SK-N-SH (cell line): ENCODE measurements around the gene LMNB1. TPM values are rescaled to one million over a fixed set of nuclear protein-coding genes. Genes with fewer than 3 reads are reported as not detected.
"Not testable (repeated sequence)": the region's sequence is repeated elsewhere in the genome, so short reads cannot be mapped to it uniquely, and the experiment has no call there.

ENCODE experiments used
- CTCF ChIA-PET: fragments of 300-600, 350-600 bp; formaldehyde crosslinking; extraction: SDS; loops from one replicate; lab custom pipeline; 2021; lab: Yijun Ruan, JAX
- POLR2A ChIA-PET: fragments of 350-600 bp; sonication (Branson Sonifier 250); formaldehyde crosslinking; extraction: SDS; loops from one replicate; lab custom pipeline; 2020; ENCODE audit warnings: antibody characterized with exemption, inconsistent platforms; lab: Yijun Ruan, JAX
- DNase-seq: peaks from one replicate; pipeline ENCODE4 v3.0.0; 2012
- H2AFZ ChIP-seq: fragments of 200-600 bp; sonication (generic); 2 replicates; pipeline ENCODE4 v1.8.1; 2016; ENCODE audit warnings: antibody characterized with exemption, mild to moderate bottlenecking, low read depth
- H3F3A ChIP-seq: fragments of 200-600 bp; sonication (generic); replicated peaks from 2 replicates; pipeline ENCODE3; 2016; ENCODE audit warnings: antibody characterized with exemption, mild to moderate bottlenecking; ENCODE audit not compliant: insufficient read depth
- H3K27ac ChIP-seq, 2 experiments: fragments of 200-500 bp in 1 of 2; fragments of 200-600 bp in 1 of 2; sonication (Bioruptor generic) in 1 of 2; sonication (generic), shearing (Covaris generic) in 1 of 2; 2 replicates each; pipeline versions ENCODE4 v1.5.1 to v1.6.1; 2014 to 2016; ENCODE audit warnings: low read depth in 2 of 2, inconsistent platforms in 1 of 2, low read length in 1 of 2, mild to moderate bottlenecking in 1 of 2, mixed read lengths in 1 of 2
- H3K27me3 ChIP-seq: fragments of 200-600 bp; sonication (generic), shearing (Covaris generic); 2 replicates; pipeline ENCODE4 v1.6.1; 2016; ENCODE audit warnings: mixed run types; ENCODE audit not compliant: insufficient read depth
- H3K36me3 ChIP-seq, 2 experiments: fragments of 200-500 bp in 1 of 2; fragments of 200-600 bp in 1 of 2; sonication (Bioruptor generic) in 1 of 2; sonication (generic) in 1 of 2; replicated peaks in 1 of 2; 2 replicates each; pipeline versions ENCODE3 to v1.5.1; 2014 to 2016; ENCODE audit warnings: low read length in 1 of 2, mild to moderate bottlenecking in 1 of 2; ENCODE audit not compliant: insufficient read depth in 2 of 2, control insufficient read depth in 1 of 2
- H3K4me1 ChIP-seq, 2 experiments: fragments of 200-500 bp in 1 of 2; fragments of 200-600 bp in 1 of 2; sonication (Bioruptor generic) in 1 of 2; sonication (generic), shearing (Covaris generic) in 1 of 2; 2 replicates each; pipeline versions ENCODE4 v1.5.1 to v1.6.1; 2014 to 2016; ENCODE audit warnings: low read depth in 1 of 2, low read length in 1 of 2, mixed run types in 1 of 2; ENCODE audit not compliant: insufficient read depth in 2 of 2, control insufficient read depth in 1 of 2
- H3K4me2 ChIP-seq: fragments of 200-600 bp; sonication (generic), shearing (Covaris generic); 2 replicates; pipeline ENCODE4 v1.6.1; 2017; ENCODE audit warnings: mixed run types
- H3K4me3 ChIP-seq, 2 experiments: fragments of 200-500 bp in 1 of 2; fragments of 200-600 bp in 1 of 2; sonication (Bioruptor generic) in 1 of 2; sonication (generic), shearing (Covaris generic) in 1 of 2; 2 replicates each; pipeline versions ENCODE4 v1.5.1 to v1.8.1; 2014 to 2016; ENCODE audit warnings: low read depth in 2 of 2, inconsistent platforms in 1 of 2, low read length in 1 of 2, mild to moderate bottlenecking in 1 of 2, mixed read lengths in 1 of 2, moderate library complexity in 1 of 2
- H3K79me2 ChIP-seq: fragments of 200-600 bp; sonication (generic); 2 replicates; pipeline ENCODE4 v1.8.1; 2017; ENCODE audit warnings: mild to moderate bottlenecking; ENCODE audit not compliant: insufficient read depth
- H3K9ac ChIP-seq: fragments of 200-600 bp; sonication (generic); 2 replicates; pipeline ENCODE4 v1.6.1; 2017; ENCODE audit warnings: mixed run types
- H3K9me2 ChIP-seq: fragments of 200-600 bp; sonication (generic); 2 replicates; pipeline ENCODE4 v1.6.1; 2017; ENCODE audit warnings: mixed run types
- H3K9me3 ChIP-seq: fragments of 200-600 bp; sonication (generic); 2 replicates; pipeline ENCODE4 v1.6.1; 2017; ENCODE audit warnings: mixed run types, mild to moderate bottlenecking, moderate library complexity
- H4K20me1 ChIP-seq: fragments of 200-600 bp; sonication (generic); 2 replicates; pipeline ENCODE4 v1.6.1; 2017; ENCODE audit warnings: mild to moderate bottlenecking, mixed run types; ENCODE audit not compliant: insufficient read depth
- CTCF ChIP-seq: fragments of 200-600 bp; sonication (generic); IDR thresholded peaks from 2 replicates; pipeline ENCODE4 v1.6.1; 2017; ENCODE audit warnings: antibody characterized with exemption, mild to moderate bottlenecking, moderate library complexity
- FOSL2 ChIP-seq: IDR thresholded peaks from 2 replicates; pipeline ENCODE4 v1.4.0; 2012; ENCODE audit warnings: low read depth, mild to moderate bottlenecking, moderate library complexity, borderline replicate concordance
- FOXM1 ChIP-seq: IDR thresholded peaks from 2 replicates; pipeline ENCODE4 v1.4.0; 2012; ENCODE audit warnings: low read depth, mild to moderate bottlenecking
- GABPA ChIP-seq: IDR thresholded peaks from 2 replicates; pipeline ENCODE4 v1.4.0; 2012; ENCODE audit warnings: low read depth, mild to moderate bottlenecking
- MAX ChIP-seq: IDR thresholded peaks from 2 replicates; pipeline ENCODE4 v1.4.0; 2012; ENCODE audit warnings: low read depth
- MEF2A ChIP-seq: IDR thresholded peaks from 2 replicates; pipeline ENCODE4 v1.4.0; 2012; ENCODE audit warnings: low read depth, borderline replicate concordance
- RXRA ChIP-seq: IDR thresholded peaks from 2 replicates; pipeline ENCODE4 v1.4.0; 2012; ENCODE audit warnings: low read depth, mild to moderate bottlenecking, borderline replicate concordance
- YY1 ChIP-seq: IDR thresholded peaks from 2 replicates; pipeline ENCODE4 v1.4.0; 2012; ENCODE audit warnings: low read depth, mild to moderate bottlenecking
- WGBS: methylation state at CpG from one replicate; pipeline ENCODE4 v1.1.6; 2017; ENCODE audit warnings: low lambda C conversion rate; 5-methylcytosine and 5-hydroxymethylcytosine counted together
- polyA plus RNA-seq, 3 experiments: library from polyadenylated mRNA; depleted of rRNA; stranded (reverse); fragments of >200 nt; gene quantifications; 2 replicates each; pipeline ENCODE4 v1.2.3, GENCODE V29; 2012
- TF ChIP-seq, protein P1 (sequence below): IDR thresholded peaks from 2 replicates; pipeline ENCODE4 v1.4.0; 2012; ENCODE audit warnings: low read depth, borderline replicate concordance

The LMNB1 gene
- polyA plus RNA-seq, 1 of the 3 experiments (the other 2 are of a cell fraction) = 34.9 TPM

- TF ChIP-seq, protein P1, sequence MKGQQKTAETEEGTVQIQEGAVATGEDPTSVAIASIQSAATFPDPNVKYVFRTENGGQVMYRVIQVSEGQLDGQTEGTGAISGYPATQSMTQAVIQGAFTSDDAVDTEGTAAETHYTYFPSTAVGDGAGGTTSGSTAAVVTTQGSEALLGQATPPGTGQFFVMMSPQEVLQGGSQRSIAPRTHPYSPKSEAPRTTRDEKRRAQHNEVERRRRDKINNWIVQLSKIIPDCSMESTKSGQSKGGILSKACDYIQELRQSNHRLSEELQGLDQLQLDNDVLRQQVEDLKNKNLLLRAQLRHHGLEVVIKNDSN = no peak
- no peak for TF ChIP-seq FOXM1
- no peak for TF ChIP-seq MAX
Observed at GRCh38 chr5:126793097-126793496, 16.2 kb downstream of the LMNB1 start (continued).

DNA sequence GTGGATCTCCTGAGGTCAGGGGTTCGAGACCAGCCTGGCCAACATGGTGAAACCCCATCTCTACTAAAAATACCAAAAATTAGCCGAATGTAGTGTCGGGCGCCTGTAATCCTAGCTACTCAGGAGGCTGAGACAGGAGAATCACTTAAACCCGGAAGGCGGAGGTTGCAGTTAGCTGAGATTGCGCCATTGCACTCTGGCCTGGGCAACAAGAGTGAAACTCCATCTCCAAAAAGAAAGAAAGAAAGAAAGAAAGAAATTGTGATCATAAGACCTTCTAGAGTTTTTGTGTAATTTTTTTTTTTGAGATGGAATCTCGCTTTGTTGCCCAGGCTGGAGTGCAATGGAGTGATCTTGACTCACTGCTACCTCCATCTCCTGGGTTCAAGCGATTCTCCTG lies 16.7 kb downstream of the LMNB1 start:
- ChIA-PET POLR2A (interaction anchor here (1.1 kb wide), 1 partner anchor 16 kb away, joined by 4 read pairs; no protein-coding TSS in a partner anchor), CTCF (interaction anchor here (1.9 to 2.5 kb wide), 3 partner anchors 14 to 118 kb away, joined by 5 to 15 read pairs (median 5); no protein-coding TSS in a partner anchor)
- not testable (repeated sequence) for H3K9me3 ChIP-seq

GRCh38 chr5:126794157-126794828 lies 17.4 kb downstream of the LMNB1 start:
- WGBS = 82% methylated on average over 6 of the region's 6 CpGs
- H3K9me2 ChIP-seq = no peaks in the 10 kb centered on the region
- no peaks in the 10 kb centered on the region for H3F3A ChIP-seq
- peaks cover 0 to 6% of the 10 kb centered on the region in 2 experiments; a peak in 1 of 4 replicates for H3K4me1 ChIP-seq
- H2AFZ ChIP-seq = peak overlapping the region; percentile 38; the same call in 1 of the 2 replicates
- ChIA-PET CTCF (interaction anchor here (1.1 to 2.5 kb wide), 5 partner anchors 9 to 119 kb away, joined by 3 to 15 read pairs (median 5); no protein-coding TSS in a partner anchor), POLR2A (interaction anchor here (1.1 kb wide), 1 partner anchor 16 kb away, joined by 4 read pairs; no protein-coding TSS in a partner anchor)
- H3K4me3 ChIP-seq = no peak overlapping the region
- H3K79me2 ChIP-seq = peaks cover 100% of the 10 kb centered on the region
- no peak overlapping the region for H3K9ac ChIP-seq
- peaks cover 0 to 4% of the 10 kb centered on the region in 2 experiments for H3K36me3 ChIP-seq
- peaks cover 76% of the 10 kb centered on the region; the same call in 1 of the 2 replicates for H4K20me1 ChIP-seq
- no peaks in the 10 kb centered on the region for H3K9me3 ChIP-seq
- H3K27me3 ChIP-seq = no peaks in the 10 kb centered on the region
- DNase-seq = no peak
- no peak overlapping the region; a peak in 2 of 4 replicates for H3K27ac ChIP-seq
- TF ChIP-seq FOSL2 (no peak), CTCF (no peak), GABPA (no peak), MEF2A (no peak), RXRA (no peak), YY1 (no peak)
- H3K4me2 ChIP-seq = no peak overlapping the region

More for the DNA sequence above, 16.7 kb downstream of the LMNB1 start:
- H3F3A ChIP-seq, H3K9me2 ChIP-seq, H3K9ac ChIP-seq, H3K27ac ChIP-seq, H3K4me3 ChIP-seq, H3K36me3 ChIP-seq, DNase-seq, H2AFZ ChIP-seq, H3K4me1 ChIP-seq, H3K27me3 ChIP-seq, H3K4me2 ChIP-seq: not testable (repeated sequence)
- Histone ChIP-seq H4K20me1 (peaks cover 78% of the 10 kb centered on the region; the same call in 1 of the 2 replicates), H3K79me2 (peaks cover 100% of the 10 kb centered on the region)
- WGBS = 98% methylated on average over 9 of the region's 9 CpGs
